NCI-H82 treated with DMSO at 0.1 percent for 48 hours (cell line): ENCODE data around the gene LRFN2.

ENCODE experiments used
- DNase-seq: peaks from one replicate; lab custom pipeline; 2025; ENCODE audit not compliant: unreplicated experiment; lab: John Stamatoyannopoulos, UW

The LRFN2 gene

DNA sequence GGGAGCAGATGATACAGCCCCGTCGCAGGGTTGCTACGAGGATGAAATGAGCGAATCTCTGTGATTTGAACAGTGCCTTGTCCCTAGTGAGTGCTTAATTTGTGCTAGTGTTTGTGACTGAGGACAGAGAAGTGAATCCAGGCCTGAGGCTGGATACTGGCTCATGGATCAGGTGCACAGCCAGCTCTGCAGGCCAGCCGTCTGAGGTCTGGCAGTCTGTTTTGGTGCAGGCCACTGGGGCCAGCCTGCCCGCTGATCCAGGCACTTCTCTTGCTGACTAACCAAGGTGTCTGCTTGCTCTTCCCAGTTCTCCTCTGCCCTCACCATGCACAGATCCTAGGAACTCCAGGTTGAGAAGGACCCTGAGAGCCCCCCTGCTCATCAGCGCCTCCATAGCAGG is 181.0 kb downstream of the LRFN2 start:
- no peak for DNase-seq

DNA sequence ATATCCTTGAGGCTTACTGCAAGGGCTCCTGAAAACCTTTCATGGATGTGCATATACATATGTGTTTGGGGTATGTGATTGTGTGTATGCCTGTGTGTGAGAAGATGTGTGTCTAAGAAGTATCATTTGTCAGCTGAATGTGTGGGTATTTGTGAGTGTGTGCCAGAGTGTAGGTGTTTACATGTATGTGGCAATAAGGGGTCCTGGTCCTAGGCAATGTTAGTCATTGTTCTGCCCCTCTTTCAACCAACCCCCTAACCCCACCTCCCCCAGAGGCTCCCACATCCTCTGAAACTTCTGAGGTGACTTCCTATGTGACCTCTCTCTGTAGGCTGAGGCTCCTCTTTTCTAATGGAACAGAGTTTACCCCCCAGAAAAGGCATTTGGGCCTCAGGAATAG is 186.4 kb downstream of the LRFN2 start:
- DNase-seq: no peak

DNA sequence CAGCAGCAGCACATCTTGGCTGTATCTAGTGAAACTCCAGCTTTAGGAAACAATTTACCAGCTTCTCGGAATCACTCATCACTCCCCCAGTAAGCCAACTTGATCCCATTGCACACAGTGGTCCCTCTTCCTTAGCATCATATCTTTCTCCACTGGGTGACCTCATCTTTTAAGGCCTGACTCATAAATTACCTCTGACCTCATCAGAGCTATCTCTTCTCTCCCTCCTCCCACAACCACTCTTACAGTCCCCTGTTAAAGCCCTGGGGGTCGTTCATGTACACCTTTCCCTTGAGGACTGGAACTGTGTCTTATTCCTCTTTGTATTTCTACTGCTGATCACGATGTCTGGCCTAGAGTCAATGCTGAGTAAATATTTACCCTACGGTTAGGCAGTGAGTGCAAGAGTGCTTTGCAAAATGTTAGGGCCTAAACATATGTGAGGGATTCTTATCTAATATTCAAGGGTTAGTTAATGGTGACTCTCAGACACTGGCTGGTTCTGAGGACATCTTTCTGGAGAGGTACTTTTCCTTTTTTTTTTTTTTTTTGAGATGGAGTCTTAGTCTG is 187.2 kb downstream of the LRFN2 start:
- DNase-seq: no peak

DNA sequence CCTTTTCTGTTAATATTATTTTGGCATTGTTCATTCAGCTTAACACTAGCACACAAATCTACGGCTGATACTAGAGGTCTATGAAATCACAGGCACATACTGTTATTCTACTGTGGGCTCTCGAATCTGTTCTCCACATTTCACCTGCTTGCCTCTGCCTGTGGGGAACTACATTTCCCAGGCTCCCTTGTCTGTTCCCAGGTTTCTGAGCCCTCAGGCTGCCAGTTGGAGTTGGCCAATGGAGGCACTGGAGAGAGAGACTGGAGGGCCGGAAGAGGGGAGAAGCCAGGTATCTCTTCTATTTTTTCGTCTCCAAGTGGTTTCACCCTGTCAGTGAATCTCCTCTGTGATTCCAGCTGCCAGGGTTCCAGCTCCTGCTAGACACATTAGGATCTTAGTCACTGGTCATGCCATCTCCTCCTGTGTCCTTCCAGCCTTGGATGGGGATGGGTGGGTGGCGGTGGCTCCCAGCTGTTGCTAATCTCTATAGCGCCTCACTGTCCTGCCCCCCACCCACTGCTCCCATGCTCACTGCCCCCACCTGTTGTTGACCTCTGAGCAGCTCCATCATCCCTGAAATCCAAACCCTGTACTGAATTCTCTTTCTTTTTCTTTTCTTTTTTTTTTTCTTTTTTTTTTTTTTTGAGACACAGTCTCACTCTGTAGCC is 188.2 kb downstream of the LRFN2 start:
- peak; percentile 21 for DNase-seq

DNA sequence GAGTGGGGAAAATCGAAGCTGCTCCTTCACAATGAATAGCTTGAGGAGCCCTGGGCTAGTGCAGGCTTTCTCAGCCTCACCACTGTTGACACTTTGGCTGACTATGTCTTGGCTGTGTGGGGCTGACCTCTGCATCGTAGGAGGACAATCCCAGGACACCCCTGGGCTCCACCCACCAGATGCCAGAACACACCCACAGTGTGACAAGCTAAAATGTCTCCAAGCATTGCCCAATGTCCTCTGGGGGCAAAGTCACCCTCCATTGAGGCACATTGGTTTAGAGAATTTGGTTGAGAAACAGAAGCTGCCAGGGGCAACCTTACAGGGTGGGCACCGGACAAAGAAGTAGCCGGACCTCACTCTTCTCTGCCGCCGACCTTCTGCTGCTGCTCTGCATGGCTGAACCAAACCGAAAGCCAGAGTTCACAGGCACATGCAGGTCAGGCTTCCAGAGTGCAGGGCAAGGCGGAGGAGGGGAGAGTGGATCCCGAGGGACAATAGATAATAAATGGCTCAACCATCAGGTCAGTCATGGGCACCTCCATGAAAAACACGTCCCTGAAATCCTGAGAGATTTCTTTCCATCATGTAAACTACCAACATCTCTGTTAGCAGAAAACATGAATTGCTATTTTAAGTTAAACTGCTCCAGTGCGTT is 189.0 kb downstream of the LRFN2 start:
- DNase-seq: no peak

DNA sequence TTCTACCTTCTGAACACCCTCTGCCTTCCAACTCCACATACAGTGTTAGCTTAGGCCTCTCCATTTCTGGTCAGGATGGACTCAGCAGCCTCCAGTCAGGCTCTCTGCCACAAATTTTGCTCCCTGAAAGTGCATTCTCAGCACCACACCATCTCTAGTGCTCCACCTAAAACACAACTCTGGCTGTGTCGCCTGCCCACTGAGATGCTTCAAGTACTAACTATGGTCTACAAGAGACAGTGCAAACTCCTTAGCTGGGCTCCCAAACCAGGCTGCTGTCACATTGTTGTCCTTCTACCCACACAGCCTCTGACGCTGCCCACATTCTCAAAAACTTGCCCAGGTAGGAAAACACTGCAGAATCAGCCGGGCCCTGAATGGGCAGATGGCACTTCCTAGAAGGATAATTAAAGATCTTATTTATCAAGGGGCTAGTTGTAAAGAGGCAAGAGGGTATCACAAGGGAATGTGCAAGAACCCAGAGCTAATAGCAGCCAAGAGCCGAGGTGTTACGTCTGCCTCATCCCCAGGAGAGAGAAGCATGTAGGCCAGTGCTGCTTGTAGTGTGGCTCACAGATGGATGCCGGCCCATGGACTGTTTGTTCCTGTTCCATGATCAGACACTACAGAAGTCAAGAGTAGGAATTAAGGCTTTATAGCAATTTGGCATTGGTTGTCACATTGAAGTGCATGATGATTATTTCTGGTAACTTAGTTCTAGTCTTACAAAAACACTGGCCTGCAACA is 189.7 kb downstream of the LRFN2 start:
- no peak for DNase-seq

DNA sequence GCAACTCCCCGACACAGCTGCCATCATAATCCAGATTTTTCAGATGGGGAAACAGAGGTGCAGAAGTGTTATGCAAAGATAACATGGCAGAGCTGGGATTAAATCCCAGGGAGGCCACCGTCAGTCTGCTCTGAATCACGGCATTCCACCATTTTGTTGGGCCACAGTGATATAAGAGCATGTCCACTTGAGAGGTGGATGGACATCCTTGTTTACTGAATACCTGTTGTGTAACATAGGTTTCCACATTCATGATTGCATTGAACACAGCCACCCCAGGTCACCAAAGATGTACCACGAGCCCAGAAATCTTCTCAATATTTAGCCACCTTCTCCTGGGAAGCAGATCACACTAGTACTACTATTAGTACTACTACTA is 191.5 kb downstream of the LRFN2 start:
- DNase-seq: no peak

DNA sequence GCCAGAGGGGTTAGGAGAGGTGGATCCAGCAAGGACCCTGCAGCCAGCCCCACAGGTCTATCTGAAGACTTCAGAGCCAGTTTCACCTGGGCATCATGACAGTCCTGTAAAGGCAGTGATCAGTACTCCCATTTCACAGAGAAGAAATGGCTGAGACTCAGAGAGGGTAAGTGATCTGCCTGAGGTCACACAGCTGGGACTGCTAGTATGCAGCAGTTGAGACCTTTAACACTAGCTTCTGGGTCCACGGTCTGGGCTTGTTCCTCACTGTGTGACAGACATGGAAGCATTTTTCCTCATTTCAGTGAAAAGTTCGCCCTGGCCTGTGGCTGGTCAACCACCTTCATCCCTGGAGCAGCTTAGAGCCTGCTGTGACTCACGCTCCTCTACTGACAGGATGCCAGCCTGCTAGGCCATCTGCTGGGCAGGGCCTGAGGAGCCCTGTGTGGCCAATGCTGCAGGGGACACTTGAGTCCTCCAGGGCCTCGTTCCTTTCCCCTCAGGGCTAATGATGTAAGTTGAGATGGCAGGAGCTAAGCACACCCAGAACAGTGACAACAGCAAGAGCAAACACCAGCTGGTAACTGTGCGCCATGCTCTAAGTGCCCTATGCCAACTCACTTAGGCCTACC is 192.0 kb downstream of the LRFN2 start:
- DNase-seq: no peak

DNA sequence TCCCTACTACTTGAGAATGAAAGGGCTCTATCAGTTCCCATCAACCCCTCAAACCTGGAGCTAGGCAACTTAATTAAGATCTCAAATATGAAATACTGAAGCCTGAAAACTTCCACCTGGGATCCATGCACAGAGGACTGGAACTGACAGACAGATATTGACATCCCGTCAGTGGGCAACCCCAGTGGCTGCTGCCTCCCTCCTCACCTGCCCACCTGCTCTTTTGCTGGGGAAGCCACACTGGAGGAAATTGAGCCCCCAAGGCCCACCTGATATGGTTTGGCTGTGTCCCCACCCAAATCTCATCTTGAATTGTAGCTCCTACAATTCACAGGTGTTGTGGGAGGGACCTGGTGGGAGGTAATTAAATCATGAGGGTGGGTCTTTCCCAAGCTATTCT is 192.8 kb downstream of the LRFN2 start:
- no peak for DNase-seq

DNA sequence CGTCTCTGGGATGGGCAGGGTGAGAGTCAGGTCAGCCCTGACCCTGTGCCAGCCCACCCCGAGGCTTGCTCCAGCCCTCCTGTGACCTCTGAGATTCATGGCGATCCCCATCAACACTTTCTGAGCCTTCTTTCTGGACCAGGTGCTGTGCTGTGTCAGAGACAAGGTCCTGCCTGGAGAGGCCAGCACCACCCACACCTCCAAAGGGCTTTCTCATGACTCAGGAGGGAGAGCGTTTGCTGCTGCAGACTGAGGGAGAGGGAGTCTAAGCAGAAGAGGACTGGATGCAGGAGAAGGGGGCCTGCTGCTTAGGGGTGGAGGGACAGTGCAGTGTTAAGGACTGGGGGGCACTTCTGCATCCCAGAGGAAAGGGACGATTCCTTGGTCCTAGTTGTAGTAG is 193.5 kb downstream of the LRFN2 start:
- no peak for DNase-seq

DNA sequence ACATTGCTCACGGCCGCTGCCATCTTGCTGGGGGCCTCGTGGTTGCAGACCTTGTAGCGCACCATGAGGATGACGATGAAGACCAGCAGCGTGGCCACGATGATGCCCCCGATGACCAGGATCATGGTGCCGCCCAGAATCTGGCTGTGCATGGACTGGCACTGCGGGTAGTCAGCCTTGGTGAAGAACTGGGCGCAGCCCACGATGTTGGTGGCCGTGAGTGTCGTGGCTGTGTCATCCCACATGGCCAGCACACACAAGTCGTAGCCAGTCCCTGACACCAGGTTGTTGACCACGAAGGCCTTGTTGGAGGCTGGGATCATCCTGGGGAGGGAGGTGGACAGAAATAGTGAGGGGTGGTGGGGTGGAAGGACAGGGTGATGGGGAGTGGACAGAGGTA is 194.6 kb downstream of the LRFN2 start:
- DNase-seq: no peak

DNA sequence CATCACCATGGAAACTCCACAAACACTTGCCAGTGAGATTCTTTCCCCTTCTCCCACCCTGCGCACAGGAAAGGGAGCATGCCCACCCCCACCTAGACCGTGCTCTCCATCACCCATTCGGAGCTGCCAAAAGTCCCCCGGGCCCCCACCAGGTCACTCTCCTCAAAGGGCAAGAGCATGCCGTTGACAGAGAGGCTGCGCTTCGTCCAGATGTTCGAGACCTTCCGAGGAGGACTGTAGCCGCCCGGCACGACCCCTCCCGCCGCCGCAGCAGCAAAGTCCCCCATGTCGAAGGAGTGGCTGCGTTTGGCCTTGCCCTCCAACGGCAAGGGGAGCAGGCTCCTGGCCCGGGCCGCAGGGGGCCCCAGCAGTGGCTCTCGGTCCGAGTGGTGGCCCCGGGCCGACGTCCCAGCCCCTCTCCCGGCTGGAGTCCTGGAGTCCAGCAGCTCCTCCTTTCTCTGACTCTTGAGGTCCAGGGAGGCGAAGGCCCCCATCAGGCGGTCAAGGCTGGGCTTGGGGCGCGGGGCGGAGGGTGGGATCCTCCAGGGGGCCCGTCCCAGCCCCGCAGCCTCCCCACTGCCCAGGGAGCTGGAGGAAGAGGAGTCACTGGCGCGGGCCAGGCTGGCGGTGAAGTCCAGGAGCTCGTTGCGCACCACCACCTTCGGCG is 195.2 kb downstream of the LRFN2 start:
- DNase-seq: no peak

DNA sequence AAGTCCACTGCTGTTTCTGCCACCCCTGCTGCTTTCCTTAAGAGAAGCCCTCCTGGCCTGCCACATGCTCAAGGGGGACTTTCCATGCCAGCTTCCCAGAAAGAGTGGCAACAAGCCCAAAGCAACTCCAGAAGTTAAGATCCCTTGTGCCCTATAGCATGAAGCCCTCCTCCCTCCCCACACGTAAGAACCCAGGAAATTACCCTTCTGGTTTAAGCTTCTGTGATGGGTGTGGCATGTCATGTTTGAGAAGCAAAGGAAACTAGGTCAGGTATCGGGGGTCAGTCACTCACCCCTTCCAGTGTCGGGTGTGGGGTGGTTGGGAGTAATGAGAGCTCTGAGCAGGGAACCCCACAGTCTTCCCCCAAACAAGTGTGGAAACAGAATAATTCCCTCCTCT is 196.1 kb downstream of the LRFN2 start:
- DNase-seq: no peak

DNA sequence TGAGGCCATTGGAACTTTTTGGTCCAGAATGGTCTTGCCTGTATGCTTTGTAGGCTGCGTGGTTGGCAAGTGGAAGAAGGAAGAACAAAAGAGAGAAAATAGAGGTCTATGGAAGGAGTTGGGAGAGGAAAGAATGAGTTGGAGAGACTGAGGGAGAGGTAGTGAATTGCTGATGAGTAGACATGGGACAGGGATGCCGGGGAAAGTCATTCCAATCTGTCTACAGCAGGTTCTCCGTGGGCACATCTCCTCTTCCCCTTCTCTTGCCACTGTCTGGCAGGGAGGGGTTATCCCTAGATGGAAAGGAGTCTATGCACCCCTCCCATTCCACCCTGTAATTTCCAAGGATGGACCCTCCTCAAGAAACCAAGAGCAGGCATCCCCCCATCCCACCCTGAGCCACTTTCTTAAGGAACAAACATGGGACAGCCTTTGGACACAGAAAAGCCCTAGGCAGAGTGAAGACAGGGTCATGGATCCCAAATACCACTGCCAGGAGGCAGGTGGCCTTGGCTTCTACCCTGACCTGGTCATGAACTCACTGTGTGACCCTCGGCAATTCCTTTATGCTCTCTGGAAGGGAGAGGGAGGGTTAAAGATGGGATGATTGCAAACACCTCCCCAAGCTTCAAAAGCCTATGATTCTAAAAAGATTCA is 196.9 kb downstream of the LRFN2 start:
- no peak for DNase-seq

DNA sequence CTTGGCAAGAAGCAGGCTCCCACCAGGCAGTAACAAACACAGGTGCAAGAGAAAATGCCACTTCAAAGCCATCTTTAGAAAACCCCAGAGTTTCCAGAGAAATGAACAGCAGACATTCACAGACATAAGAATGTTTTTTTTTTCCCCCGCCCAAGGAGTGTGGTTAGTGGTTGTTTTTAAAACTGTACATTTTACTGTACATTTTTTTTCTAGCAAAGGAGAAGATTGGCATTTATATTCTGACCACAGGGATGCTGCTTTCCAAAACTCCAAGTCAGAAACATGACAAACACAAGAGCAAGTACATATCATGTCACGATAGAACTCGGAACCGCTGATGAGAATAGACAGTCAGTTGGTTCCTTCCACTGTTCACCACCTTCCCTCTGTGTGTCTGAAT is 197.9 kb downstream of the LRFN2 start:
- DNase-seq: no peak

DNA sequence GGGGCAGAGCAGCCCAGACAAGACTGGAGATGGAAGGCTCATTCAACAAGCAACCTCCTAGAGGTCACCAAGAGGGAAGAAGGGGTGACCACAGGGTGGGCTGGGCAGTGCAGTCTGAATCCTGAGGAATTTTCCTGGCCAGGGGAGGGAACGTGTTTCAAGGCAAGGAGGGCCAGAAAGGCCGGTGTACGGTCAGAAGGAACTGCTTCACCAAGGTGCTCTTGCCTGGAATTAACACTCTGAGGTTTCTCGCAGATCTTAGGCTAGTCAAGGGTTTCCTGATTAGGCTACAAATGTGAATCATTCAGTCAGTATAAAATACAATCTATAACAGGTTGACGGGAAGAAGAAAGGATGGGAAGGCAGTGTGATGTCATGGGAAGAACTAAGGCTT is 199.3 kb downstream of the LRFN2 start:
- DNase-seq: no peak

DNA sequence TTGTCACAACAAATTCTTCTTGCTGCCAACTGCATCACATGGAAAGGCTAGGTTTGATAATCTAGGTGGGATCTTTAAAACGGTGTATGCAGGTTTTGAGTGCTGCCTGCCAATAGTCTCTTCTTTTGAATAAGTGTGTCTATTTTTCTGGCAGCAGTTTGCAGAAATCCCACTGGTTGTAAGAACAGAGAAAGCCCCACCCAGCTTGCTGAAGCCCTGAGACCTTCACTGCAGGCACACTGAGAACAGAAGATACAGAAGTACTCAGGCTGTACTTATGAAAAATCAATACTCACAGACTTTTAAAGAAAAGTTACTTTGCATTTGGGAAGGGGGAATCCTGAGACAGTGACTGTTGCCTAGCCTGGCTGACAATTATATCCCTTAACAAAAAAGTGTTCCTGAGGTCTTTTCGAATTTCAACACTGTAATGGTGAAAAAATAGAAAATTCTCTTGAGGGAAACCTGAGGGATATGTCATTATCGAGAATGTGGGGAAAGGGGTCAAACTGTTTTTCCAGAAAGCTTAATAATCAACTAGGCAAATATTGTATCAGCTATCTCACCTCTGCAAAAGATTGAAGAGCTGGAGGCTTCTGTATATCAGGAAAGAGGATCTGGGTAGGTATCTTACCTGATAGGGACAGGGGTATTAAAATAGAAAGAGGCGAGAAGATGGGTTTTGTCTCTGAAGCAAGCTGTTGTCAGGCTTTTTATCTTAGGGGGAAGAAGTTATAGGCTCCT is 199.9 kb downstream of the LRFN2 start:
- DNase-seq: no peak

DNA sequence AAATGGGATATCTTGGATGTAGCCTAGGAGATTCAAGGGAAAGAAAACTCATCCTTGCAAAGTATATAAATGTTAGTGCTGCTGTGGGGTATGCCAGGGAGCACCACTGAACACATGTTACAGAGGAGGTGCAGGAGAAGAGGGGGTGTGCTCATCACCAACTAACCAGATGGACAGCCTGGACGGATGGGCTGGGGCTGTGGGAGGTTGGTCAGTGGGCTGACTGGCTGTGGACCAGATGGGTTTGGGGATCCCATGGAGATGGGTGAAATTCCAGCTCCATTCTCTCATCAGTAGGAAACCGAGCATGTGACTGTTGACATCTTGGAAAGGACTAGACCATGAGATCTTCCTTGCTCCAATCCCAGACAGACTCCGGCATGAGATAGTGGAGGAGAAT is 201.0 kb downstream of the LRFN2 start:
- DNase-seq: no peak

DNA sequence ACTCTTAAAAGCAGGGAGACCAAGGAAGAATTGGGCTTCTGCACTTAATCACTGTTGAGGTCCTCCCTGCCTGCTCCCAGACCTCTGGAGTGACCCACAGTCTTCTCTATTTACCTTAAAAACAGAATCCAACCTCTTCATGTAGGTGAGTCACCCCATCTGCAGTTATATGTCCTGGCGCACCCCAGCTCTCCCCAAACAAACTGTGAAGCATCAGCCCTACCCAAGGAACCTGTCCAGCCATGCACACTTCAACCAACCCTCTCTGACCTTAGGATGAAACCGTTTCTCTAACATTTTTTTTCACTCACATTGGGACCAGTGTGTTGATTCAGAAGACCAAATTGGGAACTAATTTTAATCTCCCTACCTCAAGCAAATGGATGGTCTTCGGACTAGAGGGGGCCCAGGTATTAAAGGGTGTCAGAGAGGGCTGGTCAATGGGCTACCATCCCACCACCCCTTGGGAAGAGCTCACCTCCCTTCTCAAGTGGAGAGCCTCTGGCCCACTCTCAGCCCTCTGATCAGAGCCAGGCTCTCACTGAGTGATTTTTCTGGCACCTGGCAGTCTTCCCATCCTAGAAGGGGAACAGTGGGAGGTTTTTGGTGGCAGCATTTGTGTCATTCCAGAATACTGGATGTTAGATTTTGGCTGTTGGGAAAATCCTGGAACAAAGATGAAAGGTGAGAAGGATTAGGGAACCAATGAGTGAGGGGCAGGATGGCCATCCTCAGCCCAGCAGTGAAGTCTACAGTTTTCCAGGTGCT is 203.6 kb downstream of the LRFN2 start:
- no peak for DNase-seq
